ENCODE results near the gene CCDC88C.
A peak's percentile ranks its signal among the peaks of the same experiment; 100 is the strongest.

GRCh38 chr14:91415794-91416743 lies 1.6 kb downstream of the CCDC88C start:
- TF ChIP-seq EP300 (IDR thresholded peaks at IDR 0.05) = no peak
- no peak for TF ChIP-seq CTCF (IDR thresholded peaks at IDR 0.05)
- peak in 1 of 4 donors; percentile 43 for TF ChIP-seq POLR2A (IDR thresholded peaks at IDR 0.05)

Data from upper lobe of left lung (tissue), 4 donors.